ENCODE measurements around the gene ALG9. TPM values are rescaled to one million over a fixed set of nuclear protein-coding genes. Genes with fewer than 3 reads are reported as not detected.

The ALG9 gene
- total RNA-seq, 4 donors from 2014 or later, result 29.3 to 75.5 (median 49.0) TPM

DNA sequence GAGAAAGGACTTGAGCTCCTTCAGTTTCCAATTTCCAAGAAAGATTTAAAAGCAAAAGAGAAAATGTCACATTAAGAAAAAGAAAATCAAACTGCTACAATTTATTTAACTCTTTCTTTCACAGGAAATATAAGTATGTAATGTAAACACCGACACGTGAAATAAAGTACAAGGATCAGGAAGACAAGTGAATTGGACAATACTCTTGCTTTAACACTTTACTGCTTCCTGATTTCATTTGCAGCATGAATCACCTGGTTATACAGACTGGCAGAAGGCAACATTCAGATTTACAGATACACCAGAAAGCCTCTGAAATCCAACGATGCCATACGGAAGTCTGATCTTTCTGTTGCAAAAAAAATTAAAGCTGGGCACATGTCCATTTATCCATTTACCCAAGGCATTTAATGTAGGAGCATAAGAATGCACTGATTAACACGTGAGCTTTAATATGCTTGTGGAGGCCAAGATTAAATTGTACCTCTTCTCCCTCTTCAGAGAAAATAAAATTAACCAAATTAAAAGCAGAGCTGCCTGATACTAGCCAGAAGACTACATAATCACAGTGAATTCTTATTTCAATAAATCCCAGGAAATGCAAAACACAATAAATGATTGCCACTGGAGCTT, 89.2 kb downstream of the ALG9 start:
- TF ChIP-seq, protein P1, sequence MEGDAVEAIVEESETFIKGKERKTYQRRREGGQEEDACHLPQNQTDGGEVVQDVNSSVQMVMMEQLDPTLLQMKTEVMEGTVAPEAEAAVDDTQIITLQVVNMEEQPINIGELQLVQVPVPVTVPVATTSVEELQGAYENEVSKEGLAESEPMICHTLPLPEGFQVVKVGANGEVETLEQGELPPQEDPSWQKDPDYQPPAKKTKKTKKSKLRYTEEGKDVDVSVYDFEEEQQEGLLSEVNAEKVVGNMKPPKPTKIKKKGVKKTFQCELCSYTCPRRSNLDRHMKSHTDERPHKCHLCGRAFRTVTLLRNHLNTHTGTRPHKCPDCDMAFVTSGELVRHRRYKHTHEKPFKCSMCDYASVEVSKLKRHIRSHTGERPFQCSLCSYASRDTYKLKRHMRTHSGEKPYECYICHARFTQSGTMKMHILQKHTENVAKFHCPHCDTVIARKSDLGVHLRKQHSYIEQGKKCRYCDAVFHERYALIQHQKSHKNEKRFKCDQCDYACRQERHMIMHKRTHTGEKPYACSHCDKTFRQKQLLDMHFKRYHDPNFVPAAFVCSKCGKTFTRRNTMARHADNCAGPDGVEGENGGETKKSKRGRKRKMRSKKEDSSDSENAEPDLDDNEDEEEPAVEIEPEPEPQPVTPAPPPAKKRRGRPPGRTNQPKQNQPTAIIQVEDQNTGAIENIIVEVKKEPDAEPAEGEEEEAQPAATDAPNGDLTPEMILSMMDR (IDR thresholded peaks at IDR 0.05; ENCODE audit: low read depth), result no peak

DNA sequence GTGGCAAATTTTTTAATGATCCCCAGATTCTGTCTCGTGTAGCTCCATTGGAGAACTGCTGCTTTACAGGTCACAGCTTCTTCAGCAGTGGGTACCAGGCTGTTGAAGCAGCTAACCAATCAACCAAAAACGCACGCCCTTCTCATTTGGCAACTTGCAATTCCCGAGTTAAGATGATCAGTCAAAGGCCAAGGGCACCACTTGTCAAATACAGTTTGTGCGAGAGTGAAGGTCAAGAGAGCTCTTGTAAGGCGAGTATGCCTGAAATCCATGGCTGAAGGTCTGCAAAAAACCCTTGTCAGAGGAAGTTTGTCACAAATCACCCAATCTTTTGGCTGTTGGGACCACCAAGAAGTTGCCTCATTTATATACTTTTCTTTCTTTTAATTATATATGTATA, 92.3 kb downstream of the ALG9 start:
- TF ChIP-seq, protein P1 (IDR thresholded peaks at IDR 0.05; ENCODE audit: low read depth), result no peak

DNA sequence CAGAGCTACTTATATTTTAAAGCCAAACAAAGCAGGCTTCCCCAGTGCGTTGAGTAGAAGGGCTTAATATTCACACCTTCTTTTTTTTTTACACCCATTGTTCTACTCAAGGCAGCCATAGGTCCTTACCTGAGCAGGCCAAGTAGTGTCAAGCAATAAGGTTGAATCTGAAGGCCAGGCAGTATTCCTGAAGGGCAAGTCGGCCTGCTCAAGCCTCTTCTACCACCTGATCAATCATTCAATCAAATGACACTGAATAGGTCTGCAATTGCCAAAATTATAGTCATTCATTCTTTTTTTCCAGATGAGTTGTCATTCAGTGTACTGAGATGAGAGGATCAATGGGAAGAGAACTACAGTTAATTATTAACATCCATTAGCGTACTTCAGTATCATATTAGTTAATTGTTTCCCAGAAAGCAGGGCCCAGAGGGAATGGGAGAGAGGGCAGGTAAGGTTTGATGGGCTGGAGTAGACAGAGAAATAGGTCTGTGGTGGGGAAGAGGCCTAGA, 93.3 kb downstream of the ALG9 start:
- TF ChIP-seq, protein P1 (IDR thresholded peaks at IDR 0.05; ENCODE audit: low read depth), result no peak

DNA sequence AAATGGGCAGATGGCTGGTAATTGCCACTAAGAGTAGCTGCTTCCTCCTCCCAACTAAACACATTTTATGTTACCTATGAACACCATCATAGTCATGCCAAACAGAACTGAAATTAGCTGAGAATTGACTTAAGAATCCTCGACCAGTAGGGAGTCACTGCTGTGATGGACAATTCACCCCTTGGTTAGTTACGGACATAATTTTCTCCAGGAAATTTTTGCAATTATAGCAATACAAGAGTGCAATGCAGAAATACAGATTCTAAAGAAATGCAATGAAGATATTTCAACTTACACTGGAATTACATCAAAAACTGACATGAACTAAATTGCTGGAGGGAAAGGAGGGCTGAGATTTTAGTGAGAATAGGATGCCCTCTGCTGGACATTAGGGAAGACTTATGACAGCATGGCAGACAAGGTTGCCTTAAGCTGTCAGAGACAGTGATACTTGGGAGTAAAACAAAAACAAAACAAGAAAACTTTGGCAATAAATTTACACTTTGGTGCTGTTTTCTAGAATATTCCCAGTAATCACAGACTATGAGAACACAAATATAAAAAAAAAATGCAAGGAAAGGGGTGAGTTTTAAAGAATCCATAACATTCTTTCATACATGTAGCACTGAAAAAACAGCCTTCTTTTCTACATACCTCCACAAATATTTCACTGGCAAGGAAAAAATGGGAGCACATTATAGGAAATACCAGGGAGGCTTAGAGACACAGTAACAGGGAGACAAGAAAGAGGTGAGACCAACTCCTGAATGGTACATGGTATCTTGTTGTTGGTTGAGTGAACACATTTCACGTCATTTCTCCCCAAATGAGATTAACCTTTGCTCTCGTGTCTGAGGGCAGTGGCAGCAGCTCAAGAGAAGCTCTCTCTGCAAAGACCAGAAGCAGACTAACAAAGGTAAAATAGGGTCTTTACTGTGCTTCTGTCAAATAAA, 94.0 kb downstream of the ALG9 start:
- TF ChIP-seq, protein P1 (IDR thresholded peaks at IDR 0.05; ENCODE audit: low read depth), result no peak

DNA sequence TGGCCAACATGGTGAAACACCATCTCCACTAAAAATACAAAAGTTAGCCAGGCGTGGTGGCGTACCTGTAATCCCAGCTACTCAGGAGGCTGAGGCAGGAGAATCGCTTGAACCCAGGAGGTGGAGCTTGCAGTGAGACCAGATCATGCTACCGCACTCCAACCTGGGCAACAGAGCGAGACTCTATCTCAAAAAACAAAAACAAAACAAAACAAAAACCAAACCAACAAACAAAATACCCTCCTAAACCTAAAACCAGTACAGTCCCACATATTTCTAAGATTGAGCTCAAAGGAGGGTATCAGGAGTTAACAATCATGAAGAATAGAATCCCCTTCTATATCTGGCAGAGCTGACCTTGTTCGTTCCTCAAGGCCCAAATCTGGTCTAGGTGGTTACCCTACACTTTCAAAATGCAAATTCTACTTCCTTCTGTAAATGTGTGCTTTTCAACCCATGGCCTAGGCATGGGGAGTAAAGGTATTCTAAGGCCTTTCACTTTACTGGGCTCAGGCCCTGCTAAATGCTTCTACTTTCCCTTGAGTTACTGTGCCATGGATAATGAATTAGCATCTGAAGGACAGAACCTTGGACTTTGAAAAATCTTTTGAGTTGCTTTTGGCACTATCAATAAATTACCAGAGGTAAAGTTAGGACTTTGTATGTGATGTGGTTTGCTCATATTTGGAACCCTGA, 94.8 kb downstream of the ALG9 start:
- TF ChIP-seq, protein P1 (IDR thresholded peaks at IDR 0.05; ENCODE audit: low read depth), result no peak

DNA sequence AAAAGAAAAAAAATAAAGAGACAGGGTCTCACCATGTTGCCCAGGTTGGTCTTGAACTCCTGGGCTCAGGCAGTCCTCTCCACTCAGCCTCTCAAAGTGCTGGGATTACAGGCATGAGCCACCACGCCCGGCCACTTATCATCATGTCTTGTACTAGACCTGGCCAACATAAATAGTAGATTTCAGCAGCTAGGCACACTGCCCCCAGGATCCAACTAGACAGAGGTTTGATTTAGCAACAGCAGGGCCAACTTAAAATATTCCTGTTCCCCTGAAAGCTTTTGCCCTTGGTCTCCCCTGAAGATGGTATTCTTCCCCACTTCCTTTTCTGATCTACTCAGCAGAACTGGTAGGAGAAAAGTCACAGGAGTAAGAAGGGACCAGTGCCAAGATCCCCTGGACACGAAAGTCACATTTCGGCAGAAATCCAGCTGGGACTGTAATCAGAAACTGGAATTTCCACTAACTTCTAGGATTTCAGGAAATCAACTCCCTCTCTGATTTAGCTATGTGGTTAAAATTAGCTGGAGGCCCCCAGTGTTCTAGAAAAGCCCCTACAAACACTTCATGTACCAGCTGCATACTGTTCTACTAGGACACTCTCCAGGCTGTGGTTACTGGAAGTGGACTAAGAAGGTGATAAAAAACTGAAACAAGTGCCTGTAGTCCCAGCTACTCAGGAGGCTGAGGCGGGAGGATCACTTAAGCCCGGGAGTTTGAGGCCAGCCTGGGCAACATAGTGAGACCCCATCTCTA, 96.2 kb downstream of the ALG9 start:
- TF ChIP-seq, protein P1 (IDR thresholded peaks at IDR 0.05; ENCODE audit: low read depth), result no peak

All from subcutaneous adipose tissue (tissue), 4 donors.